ENCODE data around the gene CLEC9A. TPM values are rescaled to one million over a fixed set of nuclear protein-coding genes. Genes with fewer than 3 reads are reported as not detected.

CLEC9A gene
- total RNA-seq, 1 experiment from 2014 or later: not detected

DNA sequence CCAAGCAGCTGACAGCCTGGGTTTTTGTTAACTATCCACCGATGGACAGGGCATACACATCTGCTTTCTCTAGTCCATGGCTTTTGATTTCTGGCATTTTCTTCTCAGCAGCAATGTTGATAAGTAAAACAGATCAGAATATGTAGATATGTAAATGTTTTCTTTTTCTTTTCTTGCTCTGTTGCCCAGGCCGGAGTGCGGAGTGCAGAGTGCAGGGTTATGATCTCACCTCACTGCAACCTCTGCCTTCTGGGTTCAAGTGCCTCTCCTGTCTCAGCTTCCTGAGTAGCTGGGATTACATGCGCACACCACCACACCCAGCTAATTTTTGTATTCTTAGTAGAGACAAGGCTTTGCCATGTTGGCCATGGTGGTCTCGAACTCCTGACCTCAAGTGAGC, 27.9 kb downstream of the CLEC9A start:
- H3K4me1 ChIP-seq (ENCODE audit: control insufficient read depth in 1 of 2, insufficient read depth in 2 of 2, low read length in 2 of 2): no peaks in the 10 kb centered on the region
- H3K36me3 ChIP-seq (ENCODE audit: control insufficient read depth in 1 of 2, insufficient read depth in 2 of 2, low read length in 2 of 2): no peaks in the 10 kb centered on the region
- no peaks in the 10 kb centered on the region for H3K9me2 ChIP-seq (ENCODE audit: insufficient read depth)
- ChIA-PET POLR2A (no interaction called here), CTCF (no interaction called here), RAD21 (ENCODE audit: low non-redundant PET in 1 of 2, low total read pairs in 2 of 2, uncharacterized antibody in 2 of 2, unreplicated experiment in 2 of 2) (no interaction called here)
- H4K20me1 ChIP-seq (ENCODE audit: insufficient read depth): no peaks in the 10 kb centered on the region
- H3K27ac ChIP-seq (ENCODE audit: low read depth, low read length): no peak overlapping the region
- peaks cover 69% of the 10 kb centered on the region for H3K27me3 ChIP-seq (ENCODE audit: insufficient read depth, low read length)
- H2AFZ ChIP-seq (ENCODE audit: low read depth, low read length, poor library complexity, severe bottlenecking): no peak overlapping the region
- TF ChIP-seq YY1 (IDR thresholded peaks at IDR 0.05; ENCODE audit: extremely low read depth, insufficient replicate concordance, low read depth, low read length) (no peak), POLR2A (IDR thresholded peaks at IDR 0.05; ENCODE audit: borderline replicate concordance, extremely low read depth, insufficient read depth, insufficient read length) (no peak), SIN3A (IDR thresholded peaks at IDR 0.05; ENCODE audit: low read depth) (no peak), SP1 (IDR thresholded peaks at IDR 0.05; ENCODE audit: low read depth) (no peak), JUND (IDR thresholded peaks at IDR 0.05) (no peak), EZH2 (IDR thresholded peaks at IDR 0.05) (no peak), CEBPB (IDR thresholded peaks at IDR 0.05; ENCODE audit: low read depth) (no peak), EGR1 (IDR thresholded peaks at IDR 0.05; ENCODE audit: low read depth) (no peak), FOSL1 (IDR thresholded peaks at IDR 0.05; ENCODE audit: low read depth) (no peak), EZH2phosphoT487 (IDR thresholded peaks at IDR 0.05; ENCODE audit: borderline replicate concordance) (no peak), POLR2AphosphoS5 (IDR thresholded peaks at IDR 0.05; ENCODE audit: low read depth, low read length) (no peak), ELF1 (IDR thresholded peaks at IDR 0.05; ENCODE audit: borderline replicate concordance, low read depth) (no peak), ZNF274 (IDR thresholded peaks at IDR 0.05; ENCODE audit: low read depth, low read length) (no peak), TCF7L2 (IDR thresholded peaks at IDR 0.05; ENCODE audit: borderline replicate concordance, extremely low read depth, insufficient read depth, insufficient read length) (no peak)
- TF ChIP-seq, protein P1, sequence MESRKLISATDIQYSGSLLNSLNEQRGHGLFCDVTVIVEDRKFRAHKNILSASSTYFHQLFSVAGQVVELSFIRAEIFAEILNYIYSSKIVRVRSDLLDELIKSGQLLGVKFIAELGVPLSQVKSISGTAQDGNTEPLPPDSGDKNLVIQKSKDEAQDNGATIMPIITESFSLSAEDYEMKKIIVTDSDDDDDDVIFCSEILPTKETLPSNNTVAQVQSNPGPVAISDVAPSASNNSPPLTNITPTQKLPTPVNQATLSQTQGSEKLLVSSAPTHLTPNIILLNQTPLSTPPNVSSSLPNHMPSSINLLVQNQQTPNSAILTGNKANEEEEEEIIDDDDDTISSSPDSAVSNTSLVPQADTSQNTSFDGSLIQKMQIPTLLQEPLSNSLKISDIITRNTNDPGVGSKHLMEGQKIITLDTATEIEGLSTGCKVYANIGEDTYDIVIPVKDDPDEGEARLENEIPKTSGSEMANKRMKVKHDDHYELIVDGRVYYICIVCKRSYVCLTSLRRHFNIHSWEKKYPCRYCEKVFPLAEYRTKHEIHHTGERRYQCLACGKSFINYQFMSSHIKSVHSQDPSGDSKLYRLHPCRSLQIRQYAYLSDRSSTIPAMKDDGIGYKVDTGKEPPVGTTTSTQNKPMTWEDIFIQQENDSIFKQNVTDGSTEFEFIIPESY (IDR thresholded peaks at IDR 0.05; ENCODE audit: extremely low read depth, insufficient replicate concordance, low read length): no peak
- TF ChIP-seq, protein P2, sequence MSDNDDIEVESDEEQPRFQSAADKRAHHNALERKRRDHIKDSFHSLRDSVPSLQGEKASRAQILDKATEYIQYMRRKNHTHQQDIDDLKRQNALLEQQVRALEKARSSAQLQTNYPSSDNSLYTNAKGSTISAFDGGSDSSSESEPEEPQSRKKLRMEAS (IDR thresholded peaks at IDR 0.05): no peak
- no TSS peak for BruUV-seq (replicated peaks)
- no peak overlapping the region for H3K4me3 ChIP-seq (replicated peaks in 1 of 2; ENCODE audit: low read depth in 1 of 2, low read length in 2 of 2)
- H3K79me2 ChIP-seq (ENCODE audit: insufficient read depth, low read length): no peaks in the 10 kb centered on the region
- intact Hi-C loops (cut with micrococcal nuclease): no loop called here
- DNase-seq (ENCODE audit: low read depth, low spot score): no peak
- H3K4me2 ChIP-seq (ENCODE audit: low read length): no peak overlapping the region
- no peak overlapping the region for H3K9ac ChIP-seq (ENCODE audit: low read length)
- H3K9me3 ChIP-seq (ENCODE audit: control insufficient read depth in 1 of 2, insufficient read depth in 1 of 2, low read depth in 1 of 2, low read length in 2 of 2): no peaks in the 10 kb centered on the region
- ATAC-seq: no peak
